Endodermal cell (in vitro differentiated cells): Measurements from ENCODE around the gene SULT1A2. TPM values are rescaled to one million over a fixed set of nuclear protein-coding genes. Genes with fewer than 3 reads are reported as not detected.

ENCODE experiments used
- DNase-seq: peaks from one replicate; pipeline ENCODE4 v3.0.0-alpha.2; 2017
- H3K27ac ChIP-seq: 2 replicates; pipeline ENCODE4 v1.5.1; 2013; ENCODE audit warnings: mild to moderate bottlenecking, low read depth, low read length, moderate library complexity
- H3K27me3 ChIP-seq: 2 replicates; pipeline ENCODE4 v1.6.1; 2013; ENCODE audit warnings: mild to moderate bottlenecking, low read length, moderate library complexity; ENCODE audit not compliant: insufficient read depth, control insufficient read depth, poor library complexity, severe bottlenecking
- H3K36me3 ChIP-seq: 2 replicates; pipeline ENCODE4 v1.7.0; 2013; ENCODE audit warnings: mild to moderate bottlenecking, low read length, moderate library complexity; ENCODE audit not compliant: control insufficient read depth, insufficient read depth
- H3K4me1 ChIP-seq: one replicate; pipeline ENCODE4 v1.7.0; 2013; ENCODE audit warnings: low read length; ENCODE audit not compliant: control insufficient read depth, insufficient read depth
- H3K4me3 ChIP-seq: 2 replicates; pipeline ENCODE4 v1.5.1; 2013; ENCODE audit warnings: mild to moderate bottlenecking, low read length, moderate library complexity
- H3K9ac ChIP-seq: 2 replicates; pipeline ENCODE4 v1.6.1; 2013; ENCODE audit warnings: mild to moderate bottlenecking, low read length, moderate library complexity; ENCODE audit not compliant: poor library complexity, severe bottlenecking; ENCODE audit errors: extremely low read depth
- H3K9me3 ChIP-seq: 2 replicates; pipeline ENCODE4 v1.6.1; 2013; ENCODE audit warnings: mild to moderate bottlenecking, low read length, moderate library complexity; ENCODE audit not compliant: control insufficient read depth
- H3K27ac Mint-ChIP-seq: 2 replicates; pipeline ENCODE4 v1.8.0; 2020; ENCODE audit warnings: mixed read lengths
- H3K27me3 Mint-ChIP-seq: 2 replicates; pipeline ENCODE4 v1.8.0; 2021; ENCODE audit warnings: mild to moderate bottlenecking, mixed read lengths; ENCODE audit not compliant: insufficient read depth
- H3K36me3 Mint-ChIP-seq: 2 replicates; pipeline ENCODE4 v1.8.0; 2020; ENCODE audit warnings: low read depth, mixed read lengths
- H3K4me1 Mint-ChIP-seq: 2 replicates; pipeline ENCODE4 v1.8.0; 2020; ENCODE audit warnings: mixed read lengths
- H3K4me3 Mint-ChIP-seq: 2 replicates; pipeline ENCODE4 v1.8.0; 2020; ENCODE audit warnings: mild to moderate bottlenecking, moderate library complexity, mixed read lengths
- H3K9me3 Mint-ChIP-seq: 2 replicates; pipeline ENCODE4 v1.8.0; 2020; ENCODE audit warnings: mild to moderate bottlenecking, mixed read lengths
- CTCF ChIP-seq: fragments of 200-600 bp; sonication (generic); conservative IDR thresholded peaks from 2 replicates; pipeline ENCODE4 v1.5.0; 2021; ENCODE audit warnings: antibody characterized with exemption, mild to moderate bottlenecking
- WGBS, 2 experiments: methylation state at CpG; one replicate each; pipeline versions ENCODE4 v1.1.5 to v1.1.7; 2013; ENCODE audit warnings: missing lambda C conversion rate in 2 of 2, mixed read lengths in 1 of 2; ENCODE audit not compliant: insufficient coverage in 1 of 2, insufficient read length in 1 of 2; 5-methylcytosine and 5-hydroxymethylcytosine counted together
- total RNA-seq, 2 donors: library from RNA; stranded (reverse); fragmentation: NEBNext Ultra II Directional in 1 of 2; extraction: Animal tissue kit (Norgen Biotek cat#: 25700) in 1 of 2; gene quantifications; 2 replicates in 1 of 2; 3 replicates in 1 of 2; pipeline ENCODE4 v1.2.1, GENCODE V29; 2021

The SULT1A2 gene
- total RNA-seq, 2 donors from 2014 or later = 0.29 to 1.9 TPM

- H3K27ac ChIP-seq = no peak overlapping the region
- H3K4me3 ChIP-seq = no peak overlapping the region
- H3K36me3 ChIP-seq = peaks cover 7% of the 10 kb centered on the region
- TF ChIP-seq CTCF = no peak
- Mint-ChIP-seq H3K36me3 (peaks cover 23% of the 10 kb centered on the region), H3K27me3 (no peaks in the 10 kb centered on the region), H3K4me1 (peaks cover 16% of the 10 kb centered on the region), H3K27ac (no peak overlapping the region), H3K9me3 (no peaks in the 10 kb centered on the region), H3K4me3 (no peak overlapping the region)
- WGBS, 2 experiments = 93 to 94% methylated on average over 3 to 11 of the region's 13 CpGs
- no peak overlapping the region for H3K9ac ChIP-seq
- peaks cover 4% of the 10 kb centered on the region for H3K4me1 ChIP-seq
- H3K9me3 ChIP-seq = no peaks in the 10 kb centered on the region
- no peaks in the 10 kb centered on the region for H3K27me3 ChIP-seq
- peak; percentile 31 for DNase-seq
Measured at GRCh38 chr16:28592979-28593553, 3.8 kb downstream of the SULT1A2 start.

DNA sequence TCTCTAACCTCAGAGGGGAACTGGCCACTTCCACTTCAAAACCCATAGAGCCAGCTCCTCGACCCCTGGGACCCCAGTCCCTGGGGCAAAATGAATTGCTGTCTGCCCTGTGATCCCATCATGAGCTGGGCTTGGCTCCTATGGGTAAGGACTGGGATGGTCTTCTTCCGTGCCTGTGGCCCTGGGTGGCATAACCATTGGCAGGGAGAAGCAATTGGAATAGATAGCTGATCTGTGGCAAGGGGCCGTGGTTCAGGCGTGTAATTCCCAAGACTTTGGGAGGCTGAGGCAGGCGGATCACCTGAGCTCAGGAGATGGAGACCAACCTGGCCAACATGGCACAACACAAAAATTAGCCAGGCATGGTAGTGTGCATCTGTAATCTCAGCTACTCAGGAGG, 4.3 kb downstream of the SULT1A2 start:
- Mint-ChIP-seq H3K9me3 (no peaks in the 10 kb centered on the region), H3K4me1 (peaks cover 11% of the 10 kb centered on the region), H3K4me3 (no peak overlapping the region), H3K27ac (no peak overlapping the region), H3K27me3 (no peaks in the 10 kb centered on the region), H3K36me3 (peaks cover 24% of the 10 kb centered on the region)
- H3K27ac ChIP-seq = no peak overlapping the region
- no peaks in the 10 kb centered on the region for H3K9me3 ChIP-seq
- H3K27me3 ChIP-seq = no peaks in the 10 kb centered on the region
- no peak overlapping the region for H3K4me3 ChIP-seq
- peaks cover 7% of the 10 kb centered on the region for H3K36me3 ChIP-seq
- no peak overlapping the region for H3K9ac ChIP-seq
- DNase-seq = no peak
- no peak for TF ChIP-seq CTCF
- WGBS, 2 experiments = 90 to 92% methylated on average over 5 of the region's 5 CpGs
- H3K4me1 ChIP-seq = peaks cover under 1% of the 10 kb centered on the region

- Histone ChIP-seq H3K27me3 (no peaks in the 10 kb centered on the region), H3K27ac (no peak overlapping the region), H3K36me3 (peaks cover 7% of the 10 kb centered on the region), H3K9me3 (no peaks in the 10 kb centered on the region), H3K4me3 (no peak overlapping the region), H3K4me1 (no peaks in the 10 kb centered on the region), H3K9ac (no peak overlapping the region)
- Mint-ChIP-seq H3K27me3 (no peaks in the 10 kb centered on the region), H3K4me1 (peaks cover 2% of the 10 kb centered on the region), H3K4me3 (no peak overlapping the region), H3K9me3 (no peaks in the 10 kb centered on the region), H3K27ac (no peak overlapping the region), H3K36me3 (peaks cover 35% of the 10 kb centered on the region)
- no peak for DNase-seq
- no peak for TF ChIP-seq CTCF
- 94 to 96% methylated on average over 6 of the region's 6 CpGs for WGBS, 2 experiments
Measured at GRCh38 chr16:28591355-28591754, 5.5 kb downstream of the SULT1A2 start.
